Uterus (tissue), 2 donors: ENCODE results near the gene PPP1R8.

ENCODE experiments used
- CTCF ChIP-seq, 4 experiments: fragments of 200-600 bp in 2 of 4; fragments of 450-650 bp in 2 of 4; sonication (generic) in 2 of 4; IDR thresholded peaks; one replicate each; pipeline ENCODE4 v1.5.1; 2016 to 2019; ENCODE audit warnings: antibody characterized with exemption in 4 of 4, mild to moderate bottlenecking in 2 of 4, moderate library complexity in 1 of 4
- POLR2A ChIP-seq, 2 donors: fragments of 450-650 bp; IDR thresholded peaks; one replicate each; pipeline ENCODE4 v1.6.1; 2016; ENCODE audit warnings: antibody characterized with exemption in 2 of 2, mild to moderate bottlenecking in 1 of 2, moderate library complexity in 1 of 2

DNA sequence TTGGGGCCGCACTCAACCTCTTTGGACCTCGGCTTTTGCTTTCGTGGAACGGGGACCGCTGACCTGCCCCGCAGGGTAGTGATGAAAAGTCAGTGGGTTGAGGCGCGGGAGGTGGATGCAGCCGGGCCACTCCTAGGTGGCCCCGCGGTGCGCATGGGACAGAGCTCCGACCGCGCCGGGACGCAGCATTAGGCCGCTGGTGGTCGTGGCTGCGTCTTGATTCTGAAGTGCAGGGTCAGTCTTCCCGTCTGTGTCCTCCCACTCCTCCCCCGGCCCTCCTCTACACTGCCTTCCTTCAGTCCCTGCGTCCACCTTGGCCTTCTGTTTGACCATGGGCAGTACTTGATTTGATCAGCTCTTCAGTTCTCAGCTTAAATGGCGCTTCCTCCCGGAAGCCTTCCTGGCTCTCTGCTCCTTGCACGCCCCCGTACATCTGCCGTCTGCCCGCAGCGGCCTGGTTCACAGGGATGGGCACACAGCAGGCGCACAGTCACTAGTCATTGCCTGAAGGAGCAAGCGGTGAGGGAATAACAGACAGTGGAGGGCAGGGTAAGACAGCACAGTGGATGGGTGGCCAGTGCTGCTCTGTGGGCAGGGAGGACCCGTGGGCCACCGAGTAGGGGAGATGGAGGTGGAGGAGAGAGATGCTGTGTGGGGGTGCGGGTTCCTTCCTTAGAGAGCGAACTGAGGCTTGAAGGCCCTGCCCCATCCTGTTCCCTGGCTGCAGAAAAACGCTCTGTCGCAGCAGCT, 42.4 kb downstream of the PPP1R8 start:
- TF ChIP-seq CTCF (IDR thresholded peaks at IDR 0.05), result no peak
- TF ChIP-seq POLR2A (IDR thresholded peaks at IDR 0.05), result no peak
